NOMO-1 treated with DMSO at 0.1 percent for 48 hours (cell line): ENCODE data around the gene SC5D.
A peak's percentile ranks its signal among the peaks of the same experiment; 100 is the strongest.

Experiments
- DNase-seq: peaks from one replicate; lab custom pipeline; 2025; ENCODE audit not compliant: unreplicated experiment; lab: John Stamatoyannopoulos, UW

Gene SC5D

GRCh38 chr11:121292495-121293287, at the start of gene SC5D:
TSS of gene SC5D (plus strand) at chr11:121292771. CDS start at chr11:121303376, 10,605 bp downstream.
- peak; percentile 92 for DNase-seq

- DNase-seq = no peak
Observed at GRCh38 chr11:121244884-121245283, 47.7 kb upstream of the SC5D start.

DNA sequence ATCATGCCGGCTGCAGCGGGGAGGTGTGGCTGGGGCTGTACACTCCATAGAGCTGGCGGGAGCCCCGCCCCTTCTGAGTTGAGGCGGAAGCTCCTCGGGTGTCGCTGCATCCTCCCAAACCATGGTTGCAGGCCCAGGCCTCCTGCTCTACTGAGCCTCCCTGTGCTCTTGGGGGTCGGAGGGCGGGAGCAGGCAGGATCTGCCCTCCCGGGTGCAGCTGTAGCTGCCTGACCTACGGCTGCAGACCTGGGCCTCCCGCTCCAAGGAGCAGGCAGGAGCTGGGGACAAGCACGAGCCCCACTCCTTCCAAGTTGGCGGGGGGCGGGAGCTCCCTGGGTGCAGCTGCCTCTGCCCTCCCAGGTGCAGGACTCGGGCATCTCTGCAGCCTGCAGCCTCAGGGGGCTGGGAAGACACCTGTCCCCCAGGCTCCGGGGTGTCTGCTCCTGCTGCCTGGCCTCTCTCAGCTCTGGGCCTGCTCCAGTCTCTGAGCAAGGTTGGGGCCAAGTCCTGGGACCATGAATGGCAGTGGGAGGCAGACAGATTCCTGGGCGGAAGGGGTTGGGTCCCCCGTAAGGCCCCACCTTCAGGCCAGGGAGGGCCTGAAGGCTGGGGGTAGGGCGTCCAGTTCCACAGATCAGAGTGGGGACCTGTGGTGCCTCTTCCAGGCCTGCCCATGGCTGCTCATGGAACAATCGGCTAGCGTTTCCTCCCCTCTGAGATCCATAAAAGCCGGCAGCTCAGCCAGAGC, 46.4 kb upstream of the SC5D start:
- DNase-seq = no peak

DNA sequence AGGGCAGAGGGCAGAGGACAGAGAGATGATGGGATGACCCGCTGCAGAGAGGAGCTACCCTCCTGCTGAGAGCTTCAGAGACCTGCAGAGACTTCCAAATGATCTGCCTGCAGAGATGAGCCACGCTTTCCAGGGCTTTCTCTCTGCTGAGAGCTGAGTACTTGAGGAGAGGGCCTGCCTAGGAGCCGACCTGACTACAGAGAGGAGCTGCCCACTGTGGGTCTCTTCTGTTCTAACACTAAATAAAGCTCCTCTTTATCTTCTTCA, 45.9 kb upstream of the SC5D start:
- DNase-seq = no peak

DNA sequence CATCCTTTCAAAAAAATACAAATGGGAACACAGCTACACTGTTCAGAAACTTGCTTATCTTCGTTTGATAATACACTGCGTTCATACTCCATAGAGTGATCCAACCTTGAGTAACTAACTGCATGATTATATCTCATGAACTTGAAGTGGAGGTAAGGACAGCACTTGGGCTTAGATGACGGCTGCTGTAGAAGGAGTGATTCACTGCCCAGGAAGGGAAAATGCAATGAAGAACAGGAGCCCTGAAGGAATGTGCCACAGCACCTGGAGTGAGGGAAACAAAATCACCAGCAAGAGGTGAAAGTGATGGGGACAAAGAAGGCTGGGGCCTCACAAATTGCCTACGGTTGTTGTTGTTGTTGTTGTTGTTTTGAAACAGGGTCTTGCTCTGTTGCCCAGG, 44.1 kb upstream of the SC5D start:
- DNase-seq = no peak

DNA sequence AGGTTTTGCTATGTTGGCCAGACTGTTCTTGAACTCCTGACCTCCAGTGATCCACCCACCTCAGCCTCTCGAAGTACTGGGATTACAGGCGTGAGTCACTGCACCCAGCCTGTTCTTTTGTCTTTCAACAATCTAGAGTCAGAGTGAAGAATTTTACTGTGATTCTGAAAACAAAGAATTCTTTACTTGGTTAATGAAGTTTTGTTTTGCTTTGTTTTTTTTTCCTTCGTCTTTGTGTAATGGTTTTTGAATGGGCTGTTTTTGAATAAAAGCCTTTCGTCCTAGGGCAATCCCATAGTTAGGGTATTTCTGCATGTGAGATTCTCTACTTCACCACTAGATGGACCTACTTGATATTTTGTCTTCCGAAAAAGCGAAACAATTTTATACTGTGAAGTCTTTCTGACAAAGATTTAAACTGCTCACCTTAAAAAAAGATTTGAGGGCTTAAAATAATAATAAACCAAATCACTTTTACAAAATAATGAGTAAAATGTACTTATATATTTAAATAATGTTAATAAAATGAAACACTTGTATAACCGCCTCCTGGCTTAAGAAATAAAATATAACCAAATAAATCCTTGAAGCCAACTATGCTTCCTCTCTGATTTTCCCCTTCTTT, 43.4 kb upstream of the SC5D start:
- peak; percentile 57 for DNase-seq

GRCh38 chr11:121250843-121251242, 41.7 kb upstream of the SC5D start:
- DNase-seq = no peak

- no peak for DNase-seq
Observed at GRCh38 chr11:121253951-121254350, 38.6 kb upstream of the SC5D start.

DNA sequence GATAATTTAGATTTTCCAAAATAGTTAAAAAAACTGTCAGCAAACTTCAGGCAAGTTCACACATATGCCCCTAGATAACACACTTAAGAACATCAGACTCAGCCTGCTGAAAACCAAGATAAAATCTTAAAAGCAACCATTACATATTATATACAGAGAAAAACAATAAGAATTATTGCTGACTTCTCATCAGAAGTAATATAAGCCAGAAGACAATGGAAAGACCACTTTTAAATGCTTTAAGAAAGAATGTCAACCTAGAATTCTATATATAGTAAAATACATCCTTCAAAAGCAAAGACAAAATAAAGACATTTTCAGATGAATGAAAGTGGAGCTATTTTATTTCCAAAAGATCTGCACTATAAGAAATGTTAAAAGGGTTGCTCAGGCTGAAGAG, 37.8 kb upstream of the SC5D start:
- no peak for DNase-seq

GRCh38 chr11:121255473-121256125, 37.0 kb upstream of the SC5D start:
- DNase-seq = no peak

GRCh38 chr11:121257289-121257688, 35.3 kb upstream of the SC5D start:
- DNase-seq = no peak

GRCh38 chr11:121257976-121258375, 34.6 kb upstream of the SC5D start:
- DNase-seq = no peak

DNA sequence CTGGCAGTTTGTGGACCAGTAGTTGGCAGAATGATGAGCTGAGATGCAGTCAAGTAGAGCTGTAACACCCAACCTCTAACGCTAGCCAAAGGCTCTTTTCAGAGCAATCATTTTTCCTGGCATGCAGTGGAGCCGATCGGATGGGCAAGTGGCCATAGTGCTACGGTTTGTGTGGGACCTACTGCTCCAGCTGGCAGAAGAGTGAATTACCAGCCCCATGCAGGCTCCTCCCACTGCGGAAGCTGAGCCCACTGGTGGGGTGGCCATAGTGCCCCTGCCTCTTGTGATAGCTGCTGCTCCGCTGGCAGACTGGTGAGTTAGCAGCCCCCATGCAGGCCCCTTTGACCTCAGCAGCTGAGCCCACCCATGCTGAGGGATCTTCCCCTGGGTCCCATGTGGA, 27.0 kb upstream of the SC5D start:
- no peak for DNase-seq

DNA sequence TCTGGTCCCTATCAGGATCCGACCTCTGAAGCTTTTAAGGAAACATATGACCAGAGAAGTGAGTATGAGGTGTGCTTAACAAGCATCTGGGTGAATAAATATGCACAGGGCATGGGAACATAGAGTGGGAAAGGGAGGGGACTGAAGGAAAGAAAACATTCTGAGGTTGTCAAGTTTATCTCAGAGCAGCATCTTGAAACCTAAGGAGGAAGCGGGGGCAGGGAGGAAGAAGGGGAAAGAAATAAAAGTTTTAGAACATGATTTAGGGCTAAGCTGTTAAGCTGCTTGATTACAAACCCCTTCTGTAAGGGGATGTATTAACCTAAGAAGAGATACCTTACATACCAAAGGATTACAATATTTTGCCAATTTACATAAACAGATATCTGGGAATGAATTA, 24.0 kb upstream of the SC5D start:
- DNase-seq = no peak

DNA sequence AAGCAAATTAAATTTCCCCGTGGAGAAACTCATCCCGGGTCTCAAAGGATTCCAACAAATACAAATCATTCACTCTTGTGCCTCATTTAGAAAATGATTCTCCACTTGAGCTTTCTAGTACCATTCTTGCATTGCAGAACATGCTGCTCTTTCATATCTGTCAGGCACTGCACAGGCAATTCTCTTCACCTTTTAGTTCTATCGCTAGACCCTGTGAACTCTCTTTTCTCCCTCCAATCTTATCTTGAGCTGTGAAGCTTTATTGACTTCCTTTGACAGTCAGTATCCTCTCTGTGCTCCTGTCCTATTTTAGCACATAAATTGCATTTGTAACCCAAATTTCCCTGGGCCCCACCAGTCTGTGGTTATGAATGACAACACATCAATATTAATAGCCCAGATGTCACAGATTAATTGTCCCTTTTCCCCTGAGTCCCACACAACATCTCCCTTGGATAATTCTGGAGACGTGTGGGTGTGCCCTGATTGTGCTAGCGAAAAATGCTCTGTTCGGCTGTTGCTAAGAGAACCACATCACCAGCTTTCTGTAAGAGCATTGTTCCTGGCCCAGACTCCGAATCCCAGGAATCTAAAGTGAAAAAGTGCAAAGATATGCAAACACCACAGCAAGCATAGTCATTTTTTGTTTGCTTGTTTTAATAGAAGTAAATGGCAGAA, 22.4 kb upstream of the SC5D start:
- DNase-seq = no peak

DNA sequence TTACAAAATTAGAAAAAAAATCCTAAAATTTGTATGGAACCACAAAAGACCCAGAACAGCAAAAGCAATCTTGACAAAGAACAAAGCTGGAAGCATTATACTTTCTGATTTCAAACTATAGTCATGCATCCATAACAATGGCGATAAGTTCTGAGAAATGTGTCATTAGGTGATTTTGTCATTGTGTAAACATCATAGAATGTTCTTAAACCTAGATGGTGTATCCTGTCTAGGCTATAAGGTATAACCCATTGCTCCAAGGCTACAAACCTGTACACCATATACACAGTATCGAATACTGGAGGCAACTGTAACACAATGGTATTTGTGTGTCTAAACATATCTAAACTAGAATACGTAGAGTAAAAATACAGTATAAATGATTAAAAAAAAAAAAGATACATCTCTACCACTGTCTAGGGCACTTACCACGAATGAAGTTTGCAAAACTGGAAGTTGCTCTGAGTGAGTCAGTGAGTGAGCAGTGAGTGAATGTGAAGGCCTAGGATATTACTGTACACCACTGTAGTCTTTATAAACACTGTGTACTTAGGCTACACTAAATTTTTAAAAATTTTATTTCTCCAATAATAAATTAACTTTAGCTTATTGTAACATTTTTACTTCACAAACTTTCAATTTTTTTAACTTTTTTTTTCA, 18.1 kb upstream of the SC5D start:
- no peak for DNase-seq

GRCh38 chr11:121281698-121282097, 10.9 kb upstream of the SC5D start:
- no peak for DNase-seq

GRCh38 chr11:121282386-121282785, 10.2 kb upstream of the SC5D start:
- no peak for DNase-seq

DNA sequence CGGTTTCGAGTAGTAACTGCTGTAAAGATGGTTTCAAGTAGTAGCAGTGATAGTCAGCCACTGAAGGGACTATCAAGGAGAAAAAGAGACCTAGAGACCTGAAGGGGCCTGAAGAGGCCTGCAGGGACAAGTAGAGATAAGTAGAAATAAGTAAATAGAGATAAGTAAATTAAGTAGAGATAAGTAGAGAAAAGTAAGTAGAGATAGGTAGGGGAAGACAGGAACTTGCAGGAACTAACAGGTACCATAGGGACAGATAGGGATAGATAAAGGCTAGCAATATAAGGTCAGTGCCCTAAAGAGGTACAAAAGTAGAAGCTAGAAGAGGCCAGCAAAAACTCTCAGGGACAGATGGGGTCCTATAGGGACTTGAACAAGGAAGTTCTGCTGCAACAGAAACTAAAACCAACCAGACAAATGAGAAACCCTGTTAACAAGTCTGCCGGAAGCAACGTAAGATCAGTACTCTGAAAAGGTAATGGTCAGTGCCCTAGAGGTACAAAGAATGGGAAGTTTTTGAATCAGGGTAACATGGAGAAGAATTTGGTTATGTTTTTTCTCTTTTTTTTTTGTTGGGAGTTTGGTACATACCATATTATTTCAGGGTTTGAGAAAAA, 9.6 kb upstream of the SC5D start:
- DNase-seq = peak; percentile 16

DNA sequence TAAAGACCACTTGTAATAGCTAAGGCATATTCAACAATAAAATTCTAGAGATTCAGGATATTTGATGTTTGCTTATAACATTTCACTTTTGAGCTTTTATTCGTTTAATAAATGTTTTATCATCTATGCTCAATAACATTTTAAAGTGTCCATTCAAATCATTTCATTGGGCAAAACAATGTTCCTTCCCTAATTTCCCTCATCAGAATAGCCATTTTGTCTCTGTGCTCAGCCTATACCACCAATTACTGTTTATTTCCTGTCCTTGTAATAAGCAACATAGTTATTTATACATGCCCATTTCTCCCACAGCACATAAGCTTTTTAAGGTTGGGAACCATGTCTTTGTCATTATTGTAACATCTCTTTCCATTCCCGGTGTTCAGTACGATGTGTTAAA, 1.3 kb upstream of the SC5D start:
- no peak for DNase-seq
